ENCODE results near the gene METAP1. TPM values are rescaled to one million over a fixed set of nuclear protein-coding genes. Genes with fewer than 3 reads are reported as not detected.
A peak's percentile ranks its signal among the peaks of the same experiment; 100 is the strongest.

Gene METAP1
- total RNA-seq, 1 donor from 2014 or later: 155 TPM

GRCh38 chr4:99013402-99013843 lies 17.9 kb downstream of the METAP1 start:
- H3K27ac Mint-ChIP-seq: no peak overlapping the region
- no peaks in the 10 kb centered on the region for H3K4me1 Mint-ChIP-seq
- Histone ChIP-seq H3K9ac (no peak overlapping the region), H2AFZ (replicated peaks) (no peak overlapping the region), H3K4me3 (no peak overlapping the region), H3K4me2 (no peak overlapping the region), H3K27ac (no peak overlapping the region), H3K79me2 (ENCODE audit: low read depth) (peaks cover 100% of the 10 kb centered on the region), H3K36me3 (no peaks in the 10 kb centered on the region), H3K9me3 (ENCODE audit: low read depth) (peaks cover 10% of the 10 kb centered on the region), H3K4me1 (peaks cover 8% of the 10 kb centered on the region), H3F3A (ENCODE audit: low read depth) (no peaks in the 10 kb centered on the region), H4K20me1 (ENCODE audit: low read depth) (no peaks in the 10 kb centered on the region), H3K27me3 (no peaks in the 10 kb centered on the region)
- H3K36me3 Mint-ChIP-seq: peaks cover 72% of the 10 kb centered on the region
- TF ChIP-seq EZH2 (IDR thresholded peaks at IDR 0.05) (no peak), EZH2phosphoT487 (IDR thresholded peaks at IDR 0.05) (no peak), CTCF (IDR thresholded peaks at IDR 0.05) (no peak)
- H3K27me3 Mint-ChIP-seq (ENCODE audit: insufficient read depth, low read depth): peaks cover 6% of the 10 kb centered on the region
- DNase-seq (ENCODE audit: low spot score): peak; percentile 35
- no peak overlapping the region for H3K4me3 Mint-ChIP-seq
- H3K9me3 Mint-ChIP-seq: peaks cover 81% of the 10 kb centered on the region

GRCh38 chr4:99013884-99014523 lies 18.5 kb downstream of the METAP1 start:
- H3K79me2 ChIP-seq (ENCODE audit: low read depth): peaks cover 100% of the 10 kb centered on the region
- peaks cover 8% of the 10 kb centered on the region for H3K4me1 ChIP-seq
- Mint-ChIP-seq H3K4me3 (no peak overlapping the region), H3K36me3 (peaks cover 75% of the 10 kb centered on the region), H3K9me3 (peaks cover 84% of the 10 kb centered on the region), H3K27me3 (ENCODE audit: insufficient read depth, low read depth) (peaks cover 6% of the 10 kb centered on the region), H3K4me1 (no peaks in the 10 kb centered on the region), H3K27ac (no peak overlapping the region)
- H3K9ac ChIP-seq: no peak overlapping the region
- H3K4me3 ChIP-seq: no peak overlapping the region
- no peak overlapping the region for H2AFZ ChIP-seq (replicated peaks)
- peaks cover 10% of the 10 kb centered on the region for H3K9me3 ChIP-seq (ENCODE audit: low read depth)
- H3K27me3 ChIP-seq: no peaks in the 10 kb centered on the region
- H4K20me1 ChIP-seq (ENCODE audit: low read depth): no peaks in the 10 kb centered on the region
- TF ChIP-seq EZH2 (IDR thresholded peaks at IDR 0.05) (no peak), CTCF (IDR thresholded peaks at IDR 0.05) (no peak), EZH2phosphoT487 (IDR thresholded peaks at IDR 0.05) (no peak)
- H3K4me2 ChIP-seq: no peak overlapping the region
- DNase-seq (ENCODE audit: low spot score): no peak
- no peaks in the 10 kb centered on the region for H3K36me3 ChIP-seq
- no peaks in the 10 kb centered on the region for H3F3A ChIP-seq (ENCODE audit: low read depth)
- H3K27ac ChIP-seq: no peak overlapping the region

GRCh38 chr4:99021386-99021785 lies 25.9 kb downstream of the METAP1 start:
- Mint-ChIP-seq H3K27me3 (ENCODE audit: insufficient read depth, low read depth) (peaks cover 6% of the 10 kb centered on the region), H3K4me1 (peaks cover 7% of the 10 kb centered on the region), H3K9me3 (peaks cover 65% of the 10 kb centered on the region), H3K4me3 (no peak overlapping the region), H3K27ac (no peak overlapping the region), H3K36me3 (peaks cover 73% of the 10 kb centered on the region)
- Histone ChIP-seq H4K20me1 (ENCODE audit: low read depth) (peaks cover 19% of the 10 kb centered on the region), H3K9me3 (ENCODE audit: low read depth) (no peaks in the 10 kb centered on the region), H3K27ac (no peak overlapping the region), H3K79me2 (ENCODE audit: low read depth) (peaks cover 100% of the 10 kb centered on the region), H3K9ac (no peak overlapping the region), H3K36me3 (no peaks in the 10 kb centered on the region), H2AFZ (replicated peaks) (no peak overlapping the region), H3F3A (ENCODE audit: low read depth) (no peaks in the 10 kb centered on the region), H3K4me2 (no peak overlapping the region), H3K27me3 (no peaks in the 10 kb centered on the region), H3K4me1 (peaks cover 9% of the 10 kb centered on the region), H3K4me3 (no peak overlapping the region)
- TF ChIP-seq EZH2phosphoT487 (IDR thresholded peaks at IDR 0.05): no peak
- TF ChIP-seq EZH2 (IDR thresholded peaks at IDR 0.05): no peak
- TF ChIP-seq CTCF (IDR thresholded peaks at IDR 0.05): no peak
- DNase-seq (ENCODE audit: low spot score): no peak
